SIG-M5 treated with dmso at 0.1 percent for 504 hours (cell line): ENCODE results near the gene CIC.
A peak's percentile ranks its signal among the peaks of the same experiment; 100 is the strongest.

Experiments used
- DNase-seq: peaks from one replicate; lab custom pipeline; 2025; ENCODE audit not compliant: unreplicated experiment; lab: John Stamatoyannopoulos, UW

Gene CIC

GRCh38 chr19:42275103-42275502 is 6.1 kb downstream of the CIC start:
- no peak for DNase-seq

GRCh38 chr19:42275517-42275916 is 6.5 kb downstream of the CIC start:
- no peak for DNase-seq

GRCh38 chr19:42276284-42276683 is 7.2 kb downstream of the CIC start:
- DNase-seq: no peak

GRCh38 chr19:42276821-42277220 is 7.8 kb downstream of the CIC start:
- DNase-seq: no peak

- no peak for DNase-seq
Measured at GRCh38 chr19:42277821-42278451, 8.9 kb downstream of the CIC start.

- DNase-seq: no peak
Measured at GRCh38 chr19:42278452-42279154, 9.6 kb downstream of the CIC start.

- DNase-seq: peak; percentile 25
Measured at GRCh38 chr19:42279155-42279901, 10.3 kb downstream of the CIC start.

GRCh38 chr19:42279902-42280814 is 11.1 kb downstream of the CIC start:
- peak; percentile 86 for DNase-seq

GRCh38 chr19:42280815-42281145 is 11.7 kb downstream of the CIC start:
- no peak for DNase-seq

- DNase-seq: peak; percentile 27
Measured at GRCh38 chr19:42281146-42281826, 12.2 kb downstream of the CIC start.

- DNase-seq: no peak
Measured at GRCh38 chr19:42281827-42282762, 13.0 kb downstream of the CIC start.

GRCh38 chr19:42282819-42283187 is 13.8 kb downstream of the CIC start:
- DNase-seq: no peak

GRCh38 chr19:42283188-42284065 is 14.4 kb downstream of the CIC start:
- DNase-seq: peak; percentile 88

GRCh38 chr19:42284066-42284501 is 15.0 kb downstream of the CIC start:
- DNase-seq: peak; percentile 66

- DNase-seq: no peak
Measured at GRCh38 chr19:42284591-42285341, 15.7 kb downstream of the CIC start.

- no peak for DNase-seq
Measured at GRCh38 chr19:42285541-42285941, 16.5 kb downstream of the CIC start.

- no peak for DNase-seq
Measured at GRCh38 chr19:42285988-42286348, 16.9 kb downstream of the CIC start.
